Posterior cingulate gyrus (tissue), 11 donors: ENCODE data around the gene NRCAM.

Experiments
- DNase-seq, 10 donors: peaks; one replicate each; pipeline versions ENCODE4 v3.0.0 to v3.0.0-alpha.2; 2020 to 2021; ENCODE audit warnings: mixed read lengths in 3 of 10
- intact Hi-C: fragments of 100-400 bp; cut with DNase I; formaldehyde crosslinking; loops from one replicate; pipeline ENCODE4 v1.15.1; 2023

The NRCAM gene

GRCh38 chr7:108189733-108190388 is 266.4 kb downstream of the NRCAM start:
- no peak for DNase-seq

GRCh38 chr7:108188724-108189123 is 267.5 kb downstream of the NRCAM start:
- intact Hi-C loops = no loop called here
- no peak for DNase-seq

More at GRCh38 chr7:108189733-108190388, 266.4 kb downstream of the NRCAM start:
- intact Hi-C loops = no loop called here

GRCh38 chr7:108181073-108181985 is 274.9 kb downstream of the NRCAM start:
- no peak for DNase-seq
- intact Hi-C loops = loop anchor here (1.0 kb wide), 2 partner anchors 279 to 316 kb away; no protein-coding TSS in a partner anchor

GRCh38 chr7:108178398-108178797 is 277.8 kb downstream of the NRCAM start:
- intact Hi-C loops = no loop called here
- DNase-seq = peak in 2 of 10 donors; percentile 55 to 61

GRCh38 chr7:108171164-108171563 is 285.1 kb downstream of the NRCAM start:
- no peak for DNase-seq
- intact Hi-C loops = no loop called here

- no peak for DNase-seq
- intact Hi-C loops = no loop called here
These were observed 286.0 kb downstream of the NRCAM start for GRCh38 chr7:108170251-108170650.

GRCh38 chr7:108167460-108167859 is 288.8 kb downstream of the NRCAM start:
- DNase-seq = no peak
- intact Hi-C loops = no loop called here

GRCh38 chr7:108166687-108167086 is 289.5 kb downstream of the NRCAM start:
- DNase-seq = no peak

GRCh38 chr7:108165723-108166122 is 290.5 kb downstream of the NRCAM start:
- intact Hi-C loops = no loop called here
- no peak for DNase-seq

More at GRCh38 chr7:108166687-108167086, 289.5 kb downstream of the NRCAM start:
- intact Hi-C loops = no loop called here

GRCh38 chr7:108164946-108165345 is 291.3 kb downstream of the NRCAM start:
- DNase-seq = no peak
- intact Hi-C loops = no loop called here

GRCh38 chr7:108164342-108164741 is 291.9 kb downstream of the NRCAM start:
- DNase-seq = no peak
- intact Hi-C loops = no loop called here

GRCh38 chr7:108158776-108159175 is 297.5 kb downstream of the NRCAM start:
- DNase-seq = no peak
- intact Hi-C loops = no loop called here

GRCh38 chr7:108157606-108158335 is 298.5 kb downstream of the NRCAM start:
- intact Hi-C loops = no loop called here
- no peak for DNase-seq

GRCh38 chr7:108156897-108157605 is 299.2 kb downstream of the NRCAM start:
- DNase-seq = no peak
- intact Hi-C loops = no loop called here

- intact Hi-C loops = no loop called here
- no peak for DNase-seq
These were observed 304.0 kb downstream of the NRCAM start for GRCh38 chr7:108152198-108152597.

- DNase-seq = no peak
- intact Hi-C loops = loop anchor here (5.0 to 10.0 kb wide), 2 partner anchors 43 to 405 kb away; partner anchors contain the start of gene CBLL1
These were observed 306.3 kb downstream of the NRCAM start for GRCh38 chr7:108149908-108150307.

- DNase-seq = no peak
- intact Hi-C loops = loop anchor here (5.0 to 10.0 kb wide), 2 partner anchors 42 to 404 kb away; partner anchors contain the start of gene CBLL1
These were observed 307.1 kb downstream of the NRCAM start for GRCh38 chr7:108149119-108149518.

GRCh38 chr7:108147031-108147563 is 309.1 kb downstream of the NRCAM start:
- peak in 1 of 10 donors; percentile 37 for DNase-seq
- intact Hi-C loops = loop anchor here (5.0 to 10.0 kb wide), 2 partner anchors 40 to 402 kb away; partner anchors contain the start of gene CBLL1

GRCh38 chr7:108146070-108146842 is 310.0 kb downstream of the NRCAM start:
- peak in 8 of 10 donors; percentile 48 to 88 (median 63) for DNase-seq
- intact Hi-C loops = loop anchor here (5.0 to 10.0 kb wide), 2 partner anchors 39 to 401 kb away; partner anchors contain the start of gene CBLL1
